ENCODE measurements around the gene TBCD. TPM values are rescaled to one million over a fixed set of nuclear protein-coding genes. Genes with fewer than 3 reads are reported as not detected.
A peak's percentile ranks its signal among the peaks of the same experiment; 100 is the strongest.

Gene TBCD
- total RNA-seq, 1 donor: 39.5 TPM

DNA sequence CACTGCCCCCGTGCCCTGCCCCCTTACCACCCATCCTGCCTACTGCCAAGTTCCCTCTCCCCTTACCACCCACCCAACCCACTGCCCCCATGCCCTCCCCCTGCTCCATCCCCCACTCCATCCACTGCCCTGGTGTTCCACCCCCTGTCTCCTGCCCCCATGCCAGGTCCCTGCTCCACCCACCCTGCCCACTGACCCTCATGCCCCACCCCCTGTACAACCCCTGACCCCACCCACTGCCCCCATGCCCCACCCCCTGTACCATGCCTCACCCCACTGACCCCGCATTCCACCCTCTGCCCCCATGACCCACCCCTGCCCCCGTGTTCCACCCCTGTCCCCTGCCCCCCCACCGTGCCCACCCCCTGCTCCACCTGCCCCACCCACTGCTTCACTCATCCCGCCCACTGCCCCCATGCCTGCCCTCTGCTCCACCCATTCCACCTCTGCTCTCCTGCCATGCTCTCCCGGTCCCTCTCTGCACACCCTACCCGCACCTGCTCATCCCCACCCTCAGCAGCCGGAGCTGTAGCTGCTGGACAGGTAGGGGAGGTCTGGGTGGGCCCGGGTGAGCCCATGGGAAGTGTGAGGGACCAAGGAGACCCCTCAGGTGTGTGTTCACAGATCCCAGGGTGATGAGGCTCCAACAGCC, 42.7 kb upstream of the TBCD start:
- no peak overlapping the region for H3K4me3 ChIP-seq (ENCODE audit: low read depth, low read length)
- no peak for DNase-seq (ENCODE audit: low read depth)
- TF ChIP-seq, protein P1, sequence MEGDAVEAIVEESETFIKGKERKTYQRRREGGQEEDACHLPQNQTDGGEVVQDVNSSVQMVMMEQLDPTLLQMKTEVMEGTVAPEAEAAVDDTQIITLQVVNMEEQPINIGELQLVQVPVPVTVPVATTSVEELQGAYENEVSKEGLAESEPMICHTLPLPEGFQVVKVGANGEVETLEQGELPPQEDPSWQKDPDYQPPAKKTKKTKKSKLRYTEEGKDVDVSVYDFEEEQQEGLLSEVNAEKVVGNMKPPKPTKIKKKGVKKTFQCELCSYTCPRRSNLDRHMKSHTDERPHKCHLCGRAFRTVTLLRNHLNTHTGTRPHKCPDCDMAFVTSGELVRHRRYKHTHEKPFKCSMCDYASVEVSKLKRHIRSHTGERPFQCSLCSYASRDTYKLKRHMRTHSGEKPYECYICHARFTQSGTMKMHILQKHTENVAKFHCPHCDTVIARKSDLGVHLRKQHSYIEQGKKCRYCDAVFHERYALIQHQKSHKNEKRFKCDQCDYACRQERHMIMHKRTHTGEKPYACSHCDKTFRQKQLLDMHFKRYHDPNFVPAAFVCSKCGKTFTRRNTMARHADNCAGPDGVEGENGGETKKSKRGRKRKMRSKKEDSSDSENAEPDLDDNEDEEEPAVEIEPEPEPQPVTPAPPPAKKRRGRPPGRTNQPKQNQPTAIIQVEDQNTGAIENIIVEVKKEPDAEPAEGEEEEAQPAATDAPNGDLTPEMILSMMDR (IDR thresholded peaks at IDR 0.05; ENCODE audit: insufficient read depth, low read length): no peak

- TF ChIP-seq, protein P1 (IDR thresholded peaks at IDR 0.05; ENCODE audit: insufficient read depth, low read length): no peak
- H3K4me3 ChIP-seq (ENCODE audit: low read depth, low read length): no peak overlapping the region
- DNase-seq (ENCODE audit: low read depth): no peak
These were observed 42.0 kb upstream of the TBCD start for GRCh38 chr17:82709676-82710498.

DNA sequence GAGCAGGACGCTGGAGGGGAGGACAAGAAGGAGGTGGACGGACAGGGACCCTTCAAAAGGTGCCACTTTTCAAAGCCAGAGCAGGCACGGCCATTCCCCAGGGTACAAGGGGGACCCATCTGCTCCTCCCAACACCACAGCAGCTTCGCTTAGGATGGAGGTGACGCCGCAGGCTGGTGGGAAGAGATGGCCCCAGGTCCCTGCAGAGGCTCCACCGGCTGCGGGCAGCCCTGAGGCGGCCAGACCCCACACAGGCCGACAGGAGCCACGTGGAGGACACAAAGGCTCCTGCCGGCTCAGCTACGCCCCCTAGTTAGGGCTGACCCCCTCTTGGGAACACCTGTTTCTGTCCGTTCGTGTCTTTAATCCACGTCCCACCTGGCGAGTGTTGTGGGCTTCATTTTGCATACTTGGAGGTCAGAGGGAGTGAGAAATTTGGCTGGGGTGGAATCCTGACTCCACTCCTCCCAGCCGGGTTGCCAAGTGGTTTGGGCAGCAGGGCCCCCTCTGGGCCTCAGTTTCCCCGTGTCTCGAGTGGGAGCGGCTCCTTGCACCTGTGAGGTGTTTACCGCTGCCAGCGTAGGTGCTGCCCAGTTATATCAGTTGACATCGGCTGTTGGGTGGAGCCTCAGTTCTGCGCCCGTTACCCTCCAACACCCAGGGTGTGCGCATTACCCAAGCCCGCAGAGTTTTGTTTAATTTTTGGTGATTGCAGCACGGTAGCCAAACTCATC, 41.2 kb upstream of the TBCD start:
- no peak overlapping the region for H3K4me3 ChIP-seq (ENCODE audit: low read depth, low read length)
- DNase-seq (ENCODE audit: low read depth): no peak
- TF ChIP-seq, protein P1 (IDR thresholded peaks at IDR 0.05; ENCODE audit: insufficient read depth, low read length): no peak

DNA sequence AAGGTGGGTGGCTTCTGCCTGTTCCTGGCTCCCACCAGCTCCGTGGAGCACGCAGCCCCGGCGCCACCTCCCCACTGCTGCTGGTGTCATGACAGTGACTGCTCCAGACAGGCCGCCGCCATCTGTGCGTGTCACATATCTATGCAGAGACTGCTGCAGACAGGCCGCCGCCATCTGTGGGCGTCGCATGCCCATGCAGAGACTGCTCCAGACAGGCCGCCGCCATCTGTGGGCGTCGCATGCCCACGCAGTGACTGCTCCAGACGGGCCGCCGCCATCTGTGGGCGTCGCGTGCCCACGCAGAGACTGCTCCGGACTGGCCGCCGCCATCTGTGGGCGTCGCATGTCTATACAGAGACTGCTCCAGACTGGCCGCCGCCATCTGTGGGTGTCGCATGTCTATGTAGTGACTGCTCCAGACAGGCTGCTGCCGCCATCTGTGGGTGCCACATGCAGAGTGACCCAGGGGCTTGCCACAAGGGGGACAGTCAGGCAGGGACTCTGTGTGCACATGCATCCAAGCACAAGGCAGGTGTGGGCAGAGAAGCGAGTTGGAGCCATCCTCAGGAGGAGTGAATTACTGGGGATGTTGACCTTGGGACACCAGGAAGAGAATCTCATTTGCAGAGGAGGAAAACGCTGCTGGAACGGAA, 38.7 kb upstream of the TBCD start:
- TF ChIP-seq, protein P1 (IDR thresholded peaks at IDR 0.05; ENCODE audit: insufficient read depth, low read length): no peak
- no peak overlapping the region for H3K4me3 ChIP-seq (ENCODE audit: low read depth, low read length)
- DNase-seq (ENCODE audit: low read depth): no peak

- DNase-seq (ENCODE audit: low read depth): peak; percentile 88
- TF ChIP-seq, protein P1 (IDR thresholded peaks at IDR 0.05; ENCODE audit: insufficient read depth, low read length): no peak
- H3K4me3 ChIP-seq (ENCODE audit: low read depth, low read length): peak within 1 kb of the TSS; percentile 80
These were observed 35.5 kb upstream of the TBCD start, which contains the start of gene FN3KRP for GRCh38 chr17:82716203-82717010. FN3KRP (plus strand) TSS chr17:82716706; CDS start chr17:82716756, 50 bp downstream.
